LNCAP (cell line): ENCODE results near the gene MEOX1.

ENCODE experiments used
- TF ChIP-seq, protein P1 (sequence below): fragments of 450-650 bp; IDR thresholded peaks from 2 replicates; pipeline ENCODE4 v1.5.1; 2017; ENCODE audit warnings: mild to moderate bottlenecking

The MEOX1 gene

DNA sequence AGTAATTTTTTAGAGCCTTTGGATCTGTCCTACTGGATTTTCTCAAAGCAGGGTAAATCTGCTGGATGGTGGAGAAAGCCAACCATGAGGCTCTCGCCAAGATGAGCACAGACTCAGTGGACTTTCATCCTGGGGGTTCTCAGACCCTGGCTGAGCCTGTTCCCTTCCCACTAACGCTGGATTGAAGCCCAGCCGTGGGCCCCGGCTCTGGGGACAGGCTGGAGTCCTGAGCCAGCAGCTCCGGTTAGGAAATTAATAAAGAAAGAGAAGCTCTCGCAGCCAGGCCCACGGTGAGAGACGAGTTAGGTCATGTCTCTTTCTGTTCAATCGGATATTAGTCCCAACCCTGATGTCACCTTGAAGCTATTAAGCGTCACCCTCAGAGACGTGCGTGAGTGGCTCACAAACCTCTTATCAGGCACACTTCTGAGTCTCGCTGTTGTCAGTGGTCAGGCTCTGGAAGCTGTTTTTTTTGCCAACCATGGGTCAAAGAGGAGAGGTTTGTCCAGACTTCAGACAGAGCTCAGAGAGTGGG lies 27.1 kb downstream of the MEOX1 start:
- TF ChIP-seq, protein P1, sequence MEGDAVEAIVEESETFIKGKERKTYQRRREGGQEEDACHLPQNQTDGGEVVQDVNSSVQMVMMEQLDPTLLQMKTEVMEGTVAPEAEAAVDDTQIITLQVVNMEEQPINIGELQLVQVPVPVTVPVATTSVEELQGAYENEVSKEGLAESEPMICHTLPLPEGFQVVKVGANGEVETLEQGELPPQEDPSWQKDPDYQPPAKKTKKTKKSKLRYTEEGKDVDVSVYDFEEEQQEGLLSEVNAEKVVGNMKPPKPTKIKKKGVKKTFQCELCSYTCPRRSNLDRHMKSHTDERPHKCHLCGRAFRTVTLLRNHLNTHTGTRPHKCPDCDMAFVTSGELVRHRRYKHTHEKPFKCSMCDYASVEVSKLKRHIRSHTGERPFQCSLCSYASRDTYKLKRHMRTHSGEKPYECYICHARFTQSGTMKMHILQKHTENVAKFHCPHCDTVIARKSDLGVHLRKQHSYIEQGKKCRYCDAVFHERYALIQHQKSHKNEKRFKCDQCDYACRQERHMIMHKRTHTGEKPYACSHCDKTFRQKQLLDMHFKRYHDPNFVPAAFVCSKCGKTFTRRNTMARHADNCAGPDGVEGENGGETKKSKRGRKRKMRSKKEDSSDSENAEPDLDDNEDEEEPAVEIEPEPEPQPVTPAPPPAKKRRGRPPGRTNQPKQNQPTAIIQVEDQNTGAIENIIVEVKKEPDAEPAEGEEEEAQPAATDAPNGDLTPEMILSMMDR = no peak

DNA sequence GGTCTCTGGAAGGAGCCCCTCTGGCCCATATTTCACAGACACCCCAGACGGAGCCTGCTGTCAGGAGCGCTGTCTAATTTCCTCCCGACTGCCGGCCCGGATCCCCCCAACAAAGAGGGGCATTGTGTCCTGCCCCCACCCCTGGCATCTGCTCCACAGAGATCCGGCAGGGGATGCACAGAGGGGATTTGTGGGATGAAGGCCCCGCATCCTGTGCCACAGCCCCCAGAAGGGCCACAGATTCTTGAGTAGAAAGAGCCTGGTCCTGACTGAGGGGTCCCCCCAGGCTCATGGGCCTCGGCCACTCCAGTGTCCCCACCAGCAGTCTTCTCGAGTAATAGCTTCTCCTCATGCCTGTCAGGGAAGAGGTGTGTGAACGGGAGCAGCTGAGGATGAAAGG lies 29.5 kb downstream of the MEOX1 start:
- TF ChIP-seq, protein P1 = no peak

DNA sequence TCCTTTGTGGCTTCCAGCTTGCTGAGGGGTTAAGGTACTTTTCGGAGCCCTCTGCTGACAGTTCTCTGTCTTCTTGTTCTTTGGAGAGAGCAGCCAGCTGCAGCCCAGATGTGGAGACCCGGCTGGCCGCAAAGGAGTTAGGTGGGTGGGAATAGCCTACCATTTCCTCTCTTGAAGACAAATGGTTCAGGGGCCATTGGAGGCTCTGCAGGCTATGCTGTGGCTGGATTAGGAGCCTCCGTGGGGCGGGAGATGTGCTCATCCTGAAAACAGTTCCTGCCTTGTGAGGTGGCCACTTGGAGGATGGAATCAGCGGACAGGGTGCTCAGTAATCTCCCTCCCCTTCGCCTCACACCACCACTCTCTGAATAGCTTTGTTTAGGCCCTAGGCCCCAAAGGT lies 30.3 kb downstream of the MEOX1 start:
- TF ChIP-seq, protein P1 = no peak

DNA sequence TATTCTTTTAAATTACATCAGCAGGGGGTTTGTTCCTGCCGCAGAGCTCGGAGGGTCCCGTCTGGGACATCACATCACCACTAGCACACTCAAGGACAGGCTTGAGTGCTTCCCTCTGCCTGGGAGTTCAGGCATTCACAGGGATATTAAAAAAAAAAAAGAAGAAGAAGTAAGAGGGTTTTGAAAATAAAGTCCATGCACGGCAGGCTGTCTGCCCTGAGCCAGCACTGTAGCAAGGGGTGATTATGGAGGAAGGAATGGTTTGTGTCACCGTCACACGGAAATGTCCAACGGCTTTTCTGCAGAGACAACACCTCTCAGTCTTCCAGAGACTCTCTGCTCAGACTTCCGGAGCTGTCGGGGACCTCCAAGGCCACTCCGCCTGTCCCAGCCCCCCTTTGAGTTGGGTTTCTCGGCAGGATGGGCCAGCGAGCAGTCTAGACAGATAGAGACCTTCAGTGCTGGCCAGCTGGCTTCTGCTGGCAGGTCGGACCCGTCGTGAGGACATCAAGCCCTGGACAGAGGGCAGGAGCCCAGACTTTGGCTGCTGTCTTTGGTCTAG lies 33.6 kb downstream of the MEOX1 start:
- TF ChIP-seq, protein P1 = no peak

DNA sequence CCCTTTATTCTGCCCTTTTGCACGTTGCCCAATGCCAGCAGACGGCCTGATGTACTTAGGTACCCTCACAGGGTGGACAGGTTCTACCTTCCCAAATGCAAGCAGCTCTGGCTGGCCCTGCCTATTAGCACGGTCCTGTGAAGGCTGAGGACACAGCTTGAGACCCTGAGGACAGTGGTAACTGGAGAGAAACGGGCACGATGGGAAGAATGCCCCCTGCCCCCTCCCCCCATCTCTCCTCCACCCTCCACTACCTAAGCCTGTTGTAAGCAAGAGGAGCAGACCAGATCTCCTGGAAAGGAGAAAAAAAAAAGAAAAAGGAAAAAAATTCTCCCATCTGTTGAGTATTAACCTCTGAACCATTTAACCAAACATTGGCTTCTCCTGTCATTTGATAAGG lies 34.1 kb downstream of the MEOX1 start:
- TF ChIP-seq, protein P1 = no peak

DNA sequence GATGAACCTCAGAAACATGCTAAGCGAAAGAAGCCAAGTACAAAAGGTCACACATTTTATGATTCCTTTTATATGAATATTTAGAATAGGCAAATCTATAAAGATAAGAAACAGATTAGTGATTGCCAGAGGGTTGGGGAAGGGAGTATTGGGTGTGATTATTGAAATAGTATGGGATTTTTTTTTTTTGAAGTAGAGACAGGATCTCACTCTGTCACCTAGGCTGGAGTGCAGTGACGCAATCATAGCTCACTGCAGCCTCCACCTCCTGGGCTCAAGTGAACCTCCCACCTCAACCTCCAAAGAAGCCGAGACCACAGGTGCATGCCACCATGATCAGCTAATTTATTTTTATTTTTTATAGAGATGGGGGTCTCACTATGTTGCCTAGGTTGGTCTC lies 35.7 kb downstream of the MEOX1 start:
- TF ChIP-seq, protein P1 = no peak

DNA sequence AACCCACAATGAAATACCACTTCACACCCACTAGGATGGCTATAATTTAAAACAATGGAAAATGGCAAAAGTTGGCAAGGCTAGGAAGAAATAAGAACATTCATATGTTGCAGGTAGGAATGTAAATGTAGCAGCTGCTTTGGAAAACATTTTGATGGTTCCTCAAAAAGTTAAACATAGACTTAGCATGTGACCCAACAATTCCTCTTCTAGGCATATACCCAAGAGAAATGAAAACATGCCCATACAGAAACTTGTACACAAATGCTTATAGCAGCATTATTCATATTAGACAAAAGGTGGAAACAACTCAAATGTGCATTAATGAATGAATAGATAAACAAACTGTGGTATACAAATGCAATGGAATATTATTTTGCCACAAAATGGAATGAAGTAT lies 36.1 kb downstream of the MEOX1 start:
- TF ChIP-seq, protein P1 = no peak

DNA sequence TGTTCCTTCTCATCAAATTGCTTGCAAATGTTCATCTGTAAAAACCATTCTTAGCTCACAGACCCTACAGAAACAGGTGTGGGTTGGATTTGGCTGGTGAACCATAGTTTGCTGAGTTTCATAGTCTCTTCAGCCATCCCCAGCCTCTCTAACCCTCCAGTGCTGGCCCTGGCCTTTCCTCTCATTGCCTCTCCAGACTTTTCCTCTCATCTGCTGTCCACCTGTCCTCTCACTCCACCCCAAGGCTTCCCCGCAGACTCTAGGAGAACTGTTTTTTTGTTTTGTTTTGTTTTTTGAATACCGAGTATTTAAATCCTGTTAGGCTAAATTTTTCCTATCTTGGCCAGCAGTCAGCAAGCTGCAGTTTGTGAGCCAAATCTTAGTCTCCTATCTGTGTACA lies 41.1 kb downstream of the MEOX1 start:
- TF ChIP-seq, protein P1 = no peak
